ENCODE results near the gene FSIP1.

Gene FSIP1

GRCh38 chr15:39752991-39753390 is 29.6 kb downstream of the FSIP1 start:
- H3K9me3 ChIP-seq (ENCODE audit: severe bottlenecking) = no peaks in the 10 kb centered on the region
- ATAC-seq (ENCODE audit: low read depth) (no peak), DNase-seq (ENCODE audit: low spot score) (no peak)
- H3K4me1 ChIP-seq (ENCODE audit: insufficient read depth, poor library complexity, severe bottlenecking) = peaks cover 8% of the 10 kb centered on the region
- TF ChIP-seq CTCF (IDR thresholded peaks at IDR 0.05; ENCODE audit: poor library complexity, severe bottlenecking) = no peak
- no peaks in the 10 kb centered on the region; the same call in 1 of the 2 replicates for H3K36me3 ChIP-seq (ENCODE audit: low read depth)
- H3K4me3 ChIP-seq (ENCODE audit: severe bottlenecking) = no peak overlapping the region
- H3K27ac ChIP-seq (ENCODE audit: poor library complexity, severe bottlenecking) = no peak overlapping the region
- H3K27me3 ChIP-seq (ENCODE audit: insufficient read depth, poor library complexity, severe bottlenecking) = no peaks in the 10 kb centered on the region

DNA sequence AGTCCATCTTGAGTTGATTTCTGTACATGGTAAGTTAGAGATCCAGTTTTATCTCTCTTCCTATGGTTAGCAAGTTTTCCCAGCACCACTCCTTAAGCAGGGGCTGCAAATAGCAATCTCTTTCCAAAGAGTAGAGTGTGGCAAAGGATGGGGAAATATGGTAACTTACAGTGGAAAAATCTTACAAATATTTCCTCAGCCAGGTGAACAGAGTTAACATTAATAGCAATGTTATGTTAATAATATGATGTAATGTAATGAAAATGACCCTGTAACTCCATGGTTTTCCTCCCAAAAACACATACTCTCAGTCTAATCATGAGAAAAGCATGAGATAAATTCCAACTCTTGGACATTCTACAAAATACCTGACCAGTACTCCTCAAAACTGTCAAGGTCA is 30.4 kb downstream of the FSIP1 start:
- no peak for TF ChIP-seq CTCF (IDR thresholded peaks at IDR 0.05; ENCODE audit: poor library complexity, severe bottlenecking)
- Histone ChIP-seq H3K27me3 (ENCODE audit: insufficient read depth, poor library complexity, severe bottlenecking) (no peaks in the 10 kb centered on the region), H3K27ac (ENCODE audit: poor library complexity, severe bottlenecking) (no peak overlapping the region), H3K9me3 (ENCODE audit: severe bottlenecking) (no peaks in the 10 kb centered on the region), H3K36me3 (ENCODE audit: low read depth) (no peaks in the 10 kb centered on the region; the same call in 1 of the 2 replicates), H3K4me1 (ENCODE audit: insufficient read depth, poor library complexity, severe bottlenecking) (peaks cover 15% of the 10 kb centered on the region), H3K4me3 (ENCODE audit: severe bottlenecking) (no peak overlapping the region)
- DNase-seq (ENCODE audit: low spot score) (no peak), ATAC-seq (ENCODE audit: low read depth) (no peak)

GRCh38 chr15:39748276-39748675 is 34.4 kb downstream of the FSIP1 start:
- TF ChIP-seq CTCF (IDR thresholded peaks at IDR 0.05; ENCODE audit: poor library complexity, severe bottlenecking) = no peak
- DNase-seq (ENCODE audit: low spot score) = no peak
- ATAC-seq (ENCODE audit: low read depth) = peak; percentile 40; the same call in 1 of the 3 replicates
- Histone ChIP-seq H3K4me1 (ENCODE audit: insufficient read depth, poor library complexity, severe bottlenecking) (peaks cover 18% of the 10 kb centered on the region), H3K36me3 (ENCODE audit: low read depth) (no peaks in the 10 kb centered on the region; the same call in 1 of the 2 replicates), H3K9me3 (ENCODE audit: severe bottlenecking) (no peaks in the 10 kb centered on the region), H3K27me3 (ENCODE audit: insufficient read depth, poor library complexity, severe bottlenecking) (no peaks in the 10 kb centered on the region), H3K4me3 (ENCODE audit: severe bottlenecking) (no peak overlapping the region), H3K27ac (ENCODE audit: poor library complexity, severe bottlenecking) (no peak overlapping the region)

DNA sequence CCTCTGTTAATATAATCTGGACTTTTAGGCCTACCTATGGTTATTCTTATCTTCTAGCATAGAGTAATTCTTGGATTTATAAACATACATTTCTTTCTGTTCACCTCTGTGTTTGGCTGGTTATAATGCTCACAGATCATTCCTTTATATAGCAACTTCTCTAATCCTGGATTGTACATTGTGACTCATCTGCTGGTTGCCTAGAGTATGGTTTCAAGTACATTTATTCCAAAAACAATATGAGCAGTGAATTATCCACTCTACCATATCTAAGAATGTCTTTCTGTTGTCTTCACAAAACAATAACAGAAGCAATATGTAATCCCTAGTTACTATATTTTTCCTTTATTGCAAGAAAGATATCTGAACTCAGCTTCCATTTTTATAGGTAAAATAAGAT is 35.3 kb downstream of the FSIP1 start:
- Histone ChIP-seq H3K36me3 (ENCODE audit: low read depth) (no peaks in the 10 kb centered on the region; the same call in 1 of the 2 replicates), H3K9me3 (ENCODE audit: severe bottlenecking) (no peaks in the 10 kb centered on the region), H3K4me3 (ENCODE audit: severe bottlenecking) (no peak overlapping the region), H3K27me3 (ENCODE audit: insufficient read depth, poor library complexity, severe bottlenecking) (no peaks in the 10 kb centered on the region), H3K4me1 (ENCODE audit: insufficient read depth, poor library complexity, severe bottlenecking) (peaks cover 18% of the 10 kb centered on the region), H3K27ac (ENCODE audit: poor library complexity, severe bottlenecking) (no peak overlapping the region)
- peak; percentile 81 for ATAC-seq (ENCODE audit: low read depth)
- no peak for DNase-seq (ENCODE audit: low spot score)
- TF ChIP-seq CTCF (IDR thresholded peaks at IDR 0.05; ENCODE audit: poor library complexity, severe bottlenecking) = no peak

GRCh38 chr15:39746714-39747276 is 35.8 kb downstream of the FSIP1 start:
- no peak for DNase-seq (ENCODE audit: low spot score)
- Histone ChIP-seq H3K4me3 (ENCODE audit: severe bottlenecking) (no peak overlapping the region), H3K4me1 (ENCODE audit: insufficient read depth, poor library complexity, severe bottlenecking) (peaks cover 18% of the 10 kb centered on the region), H3K9me3 (ENCODE audit: severe bottlenecking) (no peaks in the 10 kb centered on the region), H3K36me3 (ENCODE audit: low read depth) (no peaks in the 10 kb centered on the region; the same call in 1 of the 2 replicates), H3K27me3 (ENCODE audit: insufficient read depth, poor library complexity, severe bottlenecking) (no peaks in the 10 kb centered on the region), H3K27ac (ENCODE audit: poor library complexity, severe bottlenecking) (no peak overlapping the region)
- ATAC-seq (ENCODE audit: low read depth) = no peak
- TF ChIP-seq CTCF (IDR thresholded peaks at IDR 0.05; ENCODE audit: poor library complexity, severe bottlenecking) = no peak

Data from RWPE2 (cell line).